K562 (cell line): ENCODE results near the gene HELZ. TPM values are rescaled to one million over a fixed set of nuclear protein-coding genes. Genes with fewer than 3 reads are reported as not detected.

Experiments
- ATAC-seq: fragments of 200-7000 bp; cut with Tn5 transposase; 3 replicates; pipeline ENCODE4 v1.9.1; 2020; ENCODE audit warnings: moderate library complexity
- BruUV-seq: library from RNA; stranded (reverse); fragments of 400-500 nt; replicated peaks from 2 replicates; lab custom pipeline; 2021; lab: Mats Ljungman, UMichigan
- CTCF ChIA-PET: fragments of 300-600 bp; formaldehyde crosslinking; extraction: SDS; loops from one replicate; lab custom pipeline; 2021; ENCODE audit warnings: low intra/inter-chr PET ratio; lab: Yijun Ruan, JAX
- POLR2A ChIA-PET: fragments of 300-600, 350-650 bp; sonication (Branson Sonifier 250); formaldehyde crosslinking; extraction: SDS; loops from one replicate; lab custom pipeline; 2021; ENCODE audit warnings: antibody characterized with exemption, inconsistent platforms; lab: Yijun Ruan, JAX
- DNase-seq, 4 experiments: peaks; one replicate each; pipeline versions ENCODE4 v3.0.0 to v3.0.0-alpha.2; 2011 to 2018; ENCODE audit warnings: low spot score in 3 of 4, mixed read lengths in 3 of 4; ENCODE audit errors: extremely low read depth in 1 of 4
- FAIRE-seq: peaks from 2 replicates; lab custom pipeline; 2011; peaks lifted over from hg19 to GRCh38; lab: Jason Lieb, UNC
- H2AFZ ChIP-seq: 2 replicates; pipeline ENCODE4 v1.6.0; 2011; ENCODE audit warnings: low read depth, low read length, control low read depth, inconsistent platforms
- H3K27ac ChIP-seq: fragments of 200-600 bp; 3 replicates; pipeline ENCODE4 v1.8.0; 2011; ENCODE audit warnings: low read depth, mild to moderate bottlenecking, control low read depth, inconsistent platforms, low read length, moderate library complexity, mixed read lengths; ENCODE audit errors: extremely low read depth
- H3K27me3 ChIP-seq, 2 experiments: fragments of 300-600 bp in 1 of 2; 2 replicates in 1 of 2; 3 replicates in 1 of 2; pipeline versions ENCODE4 v1.6.0 to v1.8.0; 2011; ENCODE audit warnings: inconsistent platforms in 2 of 2, low read length in 2 of 2, mild to moderate bottlenecking in 1 of 2, mixed read lengths in 1 of 2, moderate library complexity in 1 of 2; ENCODE audit not compliant: control insufficient read depth in 2 of 2, insufficient read depth in 2 of 2
- H3K36me3 ChIP-seq: fragments of 300-600 bp; 3 replicates; pipeline ENCODE4 v1.8.0; 2011; ENCODE audit warnings: mild to moderate bottlenecking, low read length, inconsistent platforms; ENCODE audit not compliant: control insufficient read depth, insufficient read depth
- H3K4me1 ChIP-seq, 2 experiments: fragments of 200-600 bp in 1 of 2; replicated peaks in 1 of 2; 2 replicates in 1 of 2; 3 replicates in 1 of 2; pipeline versions ENCODE4 v1.5.1 to v1.8.0; 2011; ENCODE audit warnings: inconsistent platforms in 2 of 2, low read length in 2 of 2, mild to moderate bottlenecking in 1 of 2, mixed read lengths in 1 of 2, moderate library complexity in 1 of 2; ENCODE audit not compliant: control insufficient read depth in 2 of 2, insufficient read depth in 2 of 2
- H3K4me2 ChIP-seq: 2 replicates; pipeline ENCODE4 v1.6.1; 2011; ENCODE audit warnings: low read length, control low read depth, inconsistent platforms, mixed read lengths; ENCODE audit not compliant: insufficient read depth
- H3K4me3 ChIP-seq: fragments of 200-600 bp; sonication (generic), shearing (Covaris generic); 2 replicates; pipeline ENCODE4 v1.5.1; 2016; ENCODE audit warnings: control low read depth, inconsistent platforms
- H3K79me2 ChIP-seq: fragments of 200-600 bp; 3 replicates; pipeline ENCODE4 v1.8.0; 2011; ENCODE audit warnings: low read length, inconsistent platforms; ENCODE audit not compliant: control insufficient read depth, insufficient read depth
- H3K9ac ChIP-seq, 2 experiments: 2 replicates each; pipeline versions ENCODE4 v1.6.0 to v1.6.1; 2011; ENCODE audit warnings: low read depth in 2 of 2, low read length in 2 of 2, control low read depth in 1 of 2, inconsistent platforms in 1 of 2, mild to moderate bottlenecking in 1 of 2, mixed read lengths in 1 of 2; ENCODE audit not compliant: insufficient read depth in 1 of 2
- H3K9me1 ChIP-seq: one replicate; pipeline ENCODE4 v1.6.0; 2011; ENCODE audit warnings: inconsistent platforms, mild to moderate bottlenecking, low read length, moderate library complexity; ENCODE audit not compliant: control insufficient read depth, insufficient read depth
- H3K9me3 ChIP-seq: replicated peaks from 2 replicates; pipeline ENCODE4 v1.5.1; 2011; ENCODE audit warnings: low read depth, low read length, inconsistent platforms; ENCODE audit not compliant: control insufficient read depth, insufficient read depth
- H4K20me1 ChIP-seq: replicated peaks from 2 replicates; pipeline ENCODE4 v1.6.1; 2011; ENCODE audit warnings: low read length, inconsistent platforms, mixed read lengths; ENCODE audit not compliant: control insufficient read depth, insufficient read depth
- FOXA3 ChIP-seq, 2 experiments: fragments of 450-650 bp in 1 of 2; sonication (generic) in 1 of 2; formaldehyde crosslinking; IDR thresholded peaks in 1 of 2; conservative IDR thresholded peaks in 1 of 2; 2 replicates each; pipeline versions ENCODE4 v1.4.0 to v1.8.0; 2020 to 2022; ENCODE audit warnings: mild to moderate bottlenecking in 2 of 2, missing genetic modification reagents in 1 of 2
- GABPA ChIP-seq: fragments of 200-800 bp; sonication (Bioruptor generic); conservative IDR thresholded peaks from 2 replicates; pipeline ENCODE4 v1.6.1; 2016; ENCODE audit warnings: low read depth, missing genetic modification characterization, missing compliant biosample characterization
- KAT2B ChIP-seq: IDR thresholded peaks from one replicate; pipeline ENCODE4 v1.6.1; 2012; ENCODE audit warnings: low read depth, mild to moderate bottlenecking, control low read depth, inconsistent platforms, low read length, moderate library complexity
- MTF1 ChIP-seq: fragments of 250-450 bp; sonication (Bioruptor Pico); IDR thresholded peaks from 2 replicates; pipeline ENCODE4 v1.9.0; 2021; ENCODE audit warnings: moderate library complexity, mild to moderate bottlenecking, inconsistent platforms, borderline replicate concordance
- NFRKB ChIP-seq: fragments of 450-650 bp; IDR thresholded peaks from 2 replicates; pipeline ENCODE4 v1.6.1; 2016; ENCODE audit warnings: low read depth
- SAFB ChIP-seq: fragments of 200-400 bp; formaldehyde crosslinking; IDR thresholded peaks from 2 replicates; pipeline ENCODE4 v1.6.1; 2017; ENCODE audit warnings: low read depth, low read length, borderline replicate concordance
- STAT6 ChIP-seq: sonication (generic); formaldehyde crosslinking; IDR thresholded peaks from 2 replicates; pipeline ENCODE4 v1.8.1; 2023; ENCODE audit warnings: mild to moderate bottlenecking, missing genetic modification reagents
- ZBTB26 ChIP-seq: fragments of 450-650 bp; formaldehyde crosslinking; IDR thresholded peaks from 2 replicates; pipeline ENCODE4 v1.4.0; 2022; ENCODE audit warnings: missing genetic modification characterization
- ZNF398 ChIP-seq: fragments of 250-450 bp; sonication (Bioruptor Pico); IDR thresholded peaks from 2 replicates; pipeline ENCODE4 v1.8.0; 2021; ENCODE audit warnings: moderate library complexity, mild to moderate bottlenecking, inconsistent platforms
- ZNF780A ChIP-seq: fragments of 250-450 bp; sonication (Bioruptor Pico); IDR thresholded peaks from 2 replicates; pipeline ENCODE4 v1.5.0; 2021; ENCODE audit warnings: mild to moderate bottlenecking
- WGBS: fragments of 100-300 bp; shearing (Covaris generic); methylation state at CpG from one replicate; pipeline ENCODE4 v1.1.6; 2016; ENCODE audit warnings: low coverage, mixed read lengths; ENCODE audit not compliant: insufficient coverage; ENCODE audit errors: missing lambda C conversion rate; 5-methylcytosine and 5-hydroxymethylcytosine counted together
- in situ Hi-C: fragments of 300-500 bp; cut with MboI; formaldehyde crosslinking; loops from 4 replicates; pipeline ENCODE4 v1.15.0; 2018; ENCODE audit warnings: inconsistent platforms, mixed read lengths
- intact Hi-C: fragments of 100-400 bp; cut with micrococcal nuclease; formaldehyde crosslinking; loops from 2 replicates; pipeline ENCODE4 v1.14.2; 2022
- polyA plus RNA-seq, 8 experiments: library from polyadenylated mRNA; depleted of rRNA in 4 of 8; stranded (reverse) in 5 of 8; unstranded in 3 of 8; fragments of >200 nt; fragmentation: Nextera tagmentation in 2 of 8; fragmentation: Illumina TruSeq in 1 of 8; extraction: Ambion mirVana in 2 of 8; extraction: Trizol in 1 of 8; gene quantifications; 2 replicates each; pipeline versions ENCODE4 v1.2.1 to v1.2.3, GENCODE V29; 2011 to 2014; ENCODE audit warnings: inconsistent platforms in 1 of 8, missing spikeins in 1 of 8
- total RNA-seq, 7 experiments: library from RNA; depleted of rRNA in 6 of 7; stranded (reverse); fragments of >200 nt in 6 of 7; fragmentation: Illumina TruSeq in 2 of 7; extraction: Trizol in 2 of 7; gene quantifications; 2 replicates each; pipeline versions ENCODE4 v1.2.1 to v1.2.3, GENCODE V29; 2011 to 2021; ENCODE audit warnings: low replicate concordance in 1 of 7

HELZ gene
- total and polyA plus RNA-seq, 9 of the 15 experiments (the other 6 are each of a cell fraction or from before 2014, with no cell fraction given): 5.2 to 39.8 (median 17.3) TPM

GRCh38 chr17:67040652-67041051 lies 204.3 kb downstream of the HELZ start (continued):
- no peak for TF ChIP-seq ZBTB26 (CRISPR knock-in tag)
- TF ChIP-seq NFRKB: no peak
- TF ChIP-seq ZNF780A (CRISPR knock-in tag): no peak
- TF ChIP-seq ZNF398 (CRISPR knock-in tag): no peak
- no peak for TF ChIP-seq SAFB
- no peak for TF ChIP-seq KAT2B
- no peak for TF ChIP-seq MTF1
- TF ChIP-seq GABPA (tag): no peak
- TF ChIP-seq, all 486 proteins: peak for 0

- no peak for FAIRE-seq
- in situ Hi-C loops (no loop called here), intact Hi-C loops (no loop called here)
- Histone ChIP-seq H3K4me1 (peaks cover 0 to 1% of the 10 kb centered on the region in 2 experiments; a peak in 2 of 5 replicates), H3K79me2 (no peaks in the 10 kb centered on the region), H3K9ac (no peak overlapping the region), H3K9me1 (no peaks in the 10 kb centered on the region), H3K4me2 (no peak overlapping the region), H4K20me1 (no peaks in the 10 kb centered on the region), H3K9me3 (no peaks in the 10 kb centered on the region), H2AFZ (no peak overlapping the region), H3K27me3 (peaks cover 25 to 59% of the 10 kb centered on the region in 2 experiments), H3K36me3 (no peaks in the 10 kb centered on the region), H3K4me3 (no peak overlapping the region), H3K27ac (no peak overlapping the region)
- POLR2A ChIA-PET: interaction anchor here (0.6 kb wide), 1 partner anchor 13 kb away, joined by 4 read pairs; no protein-coding TSS in a partner anchor
- no peak for DNase-seq
- TF ChIP-seq STAT6 (CRISPR knock-in tag) (no peak), FOXA3 (CRISPR knock-in tag; conservative IDR thresholded peaks at IDR 0.05 in 1 of 2, IDR thresholded peaks at IDR 0.05 in 1 of 2) (no peak)
- no peak for ATAC-seq
- 0% methylated on average over 5 of the region's 5 CpGs for WGBS
- CTCF ChIA-PET: no interaction called here
- BruUV-seq: no TSS peak
Measured at GRCh38 chr17:67038861-67039365, 206.1 kb downstream of the HELZ start.
